Ovary (tissue), 3 donors: Measurements from ENCODE around the gene LRRC46.

Experiments used
- EP300 ChIP-seq: sonication (generic); formaldehyde crosslinking; IDR thresholded peaks from one replicate; pipeline ENCODE4 v1.6.1; 2017; ENCODE audit warnings: antibody characterized with exemption
- POLR2A ChIP-seq: fragments of 450-650 bp; IDR thresholded peaks from one replicate; pipeline ENCODE4 v1.6.1; 2017; ENCODE audit warnings: antibody characterized with exemption, mild to moderate bottlenecking, moderate library complexity
- TF ChIP-seq, protein P1 (sequence below), 3 donors: fragments of 450-650 bp in 2 of 3; fragments of 200-600 bp in 1 of 3; IDR thresholded peaks; one replicate each; pipeline versions ENCODE4 v1.5.1 to v1.8.0; 2016 to 2022; ENCODE audit warnings: antibody characterized with exemption in 3 of 3, mild to moderate bottlenecking in 1 of 3
- donor health status: DM: no; HTN: no; CAD: no.

DNA sequence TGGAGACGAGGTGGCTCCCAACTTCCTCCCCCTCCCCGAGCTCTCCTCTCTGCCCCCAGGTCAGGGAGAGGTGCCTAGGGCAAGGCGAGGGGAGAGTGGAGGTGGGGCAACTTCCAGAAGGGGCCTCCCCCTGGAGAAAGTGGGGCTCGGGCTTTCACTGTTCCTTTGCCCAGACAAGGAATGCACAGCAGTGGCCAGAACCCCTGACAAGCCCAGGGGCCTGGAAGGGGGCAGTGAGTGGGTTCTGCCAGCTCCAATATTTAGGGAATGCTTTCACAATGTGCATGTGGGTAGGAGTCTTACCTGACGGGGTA is 52.9 kb downstream of the LRRC46 start:
- TF ChIP-seq, protein P1, sequence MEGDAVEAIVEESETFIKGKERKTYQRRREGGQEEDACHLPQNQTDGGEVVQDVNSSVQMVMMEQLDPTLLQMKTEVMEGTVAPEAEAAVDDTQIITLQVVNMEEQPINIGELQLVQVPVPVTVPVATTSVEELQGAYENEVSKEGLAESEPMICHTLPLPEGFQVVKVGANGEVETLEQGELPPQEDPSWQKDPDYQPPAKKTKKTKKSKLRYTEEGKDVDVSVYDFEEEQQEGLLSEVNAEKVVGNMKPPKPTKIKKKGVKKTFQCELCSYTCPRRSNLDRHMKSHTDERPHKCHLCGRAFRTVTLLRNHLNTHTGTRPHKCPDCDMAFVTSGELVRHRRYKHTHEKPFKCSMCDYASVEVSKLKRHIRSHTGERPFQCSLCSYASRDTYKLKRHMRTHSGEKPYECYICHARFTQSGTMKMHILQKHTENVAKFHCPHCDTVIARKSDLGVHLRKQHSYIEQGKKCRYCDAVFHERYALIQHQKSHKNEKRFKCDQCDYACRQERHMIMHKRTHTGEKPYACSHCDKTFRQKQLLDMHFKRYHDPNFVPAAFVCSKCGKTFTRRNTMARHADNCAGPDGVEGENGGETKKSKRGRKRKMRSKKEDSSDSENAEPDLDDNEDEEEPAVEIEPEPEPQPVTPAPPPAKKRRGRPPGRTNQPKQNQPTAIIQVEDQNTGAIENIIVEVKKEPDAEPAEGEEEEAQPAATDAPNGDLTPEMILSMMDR (IDR thresholded peaks at IDR 0.05): no peak
- no peak for TF ChIP-seq POLR2A
- no peak for TF ChIP-seq EP300
